Parathyroid adenoma (tissue), 2 donors: ENCODE measurements around the gene GJC2.

ENCODE experiments used
- H2AFZ ChIP-seq: fragments of 300-600 bp; sonication (generic); one replicate; pipeline ENCODE4 v1.7.0; 2017; ENCODE audit warnings: antibody characterized with exemption, mild to moderate bottlenecking
- H3K27ac ChIP-seq: fragments of 300-600 bp; sonication (generic); one replicate; pipeline ENCODE4 v1.7.0; 2017
- H3K27me3 ChIP-seq: fragments of 300-600 bp; sonication (generic); one replicate; pipeline ENCODE4 v1.7.0; 2017; ENCODE audit warnings: low read length; ENCODE audit not compliant: control insufficient read depth, insufficient read depth
- H3K36me3 ChIP-seq: fragments of 300-600 bp; sonication (generic); one replicate; pipeline ENCODE4 v1.7.0; 2017; ENCODE audit warnings: low read length; ENCODE audit not compliant: control insufficient read depth, insufficient read depth
- H3K4me1 ChIP-seq: fragments of 300-600 bp; sonication (generic); one replicate; pipeline ENCODE4 v1.7.0; 2017; ENCODE audit warnings: control low read depth
- H3K4me2 ChIP-seq: fragments of 300-600 bp; sonication (generic); one replicate; pipeline ENCODE4 v1.7.0; 2017; ENCODE audit warnings: low read length
- H3K4me3 ChIP-seq: fragments of 300-600 bp; sonication (generic); one replicate; pipeline ENCODE4 v1.7.0; 2017; ENCODE audit warnings: low read depth, low read length
- H3K79me2 ChIP-seq: fragments of 300-600 bp; sonication (generic); one replicate; pipeline ENCODE4 v1.7.0; 2017; ENCODE audit warnings: control low read depth
- H3K9ac ChIP-seq: fragments of 300-600 bp; sonication (generic); one replicate; pipeline ENCODE4 v1.7.0; 2017; ENCODE audit warnings: mild to moderate bottlenecking
- H3K9me3 ChIP-seq: fragments of 300-600 bp; sonication (generic); one replicate; pipeline ENCODE4 v1.7.0; 2017; ENCODE audit warnings: low read length; ENCODE audit not compliant: control insufficient read depth
- CTCF ChIP-seq: fragments of 300-600 bp; sonication (generic); IDR thresholded peaks from one replicate; pipeline ENCODE4 v1.7.0; 2017; ENCODE audit warnings: antibody characterized with exemption, mild to moderate bottlenecking
- donor health status: primary hyperparathyroidism.

The GJC2 gene

GRCh38 chr1:228197555-228198147 lies 47.9 kb downstream of the GJC2 start:
- no peak overlapping the region for H3K27ac ChIP-seq

DNA sequence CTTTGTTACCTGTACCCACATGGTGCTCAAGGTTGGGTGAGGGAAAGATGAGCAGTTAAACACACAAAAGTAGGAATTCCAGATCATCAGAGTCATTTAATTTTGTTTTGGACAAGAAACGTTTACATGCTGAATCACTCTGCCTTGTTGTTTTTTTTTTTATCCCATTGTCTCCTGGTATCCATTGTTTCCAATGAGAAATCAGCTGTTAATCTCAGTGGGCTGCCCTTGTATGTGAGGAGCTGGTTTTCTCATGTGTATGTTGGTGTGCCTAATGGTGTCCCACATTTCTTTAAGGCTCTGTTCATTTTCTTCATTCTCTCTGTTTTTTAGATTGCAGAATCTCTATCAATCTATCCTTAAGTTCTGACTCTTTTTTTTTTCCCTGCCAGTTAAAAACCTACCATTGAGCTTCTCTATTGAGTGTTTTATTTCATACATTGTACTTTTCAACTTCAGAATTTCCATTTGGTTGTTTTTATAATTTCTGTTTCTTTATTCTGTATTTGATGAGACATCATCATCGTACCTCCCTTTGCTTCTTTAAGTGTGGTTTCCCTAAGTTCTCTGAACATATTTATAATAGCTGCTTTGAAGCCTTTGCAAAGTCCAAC lies 49.4 kb downstream of the GJC2 start:
- H3K27ac ChIP-seq = no peak overlapping the region
- no peak overlapping the region for H3K4me3 ChIP-seq
- TF ChIP-seq CTCF = no peak
- no peak overlapping the region for H3K9ac ChIP-seq
- H3K79me2 ChIP-seq = no peaks in the 10 kb centered on the region
- no peak overlapping the region for H3K4me2 ChIP-seq
- no peaks in the 10 kb centered on the region for H3K9me3 ChIP-seq
- no peak overlapping the region for H2AFZ ChIP-seq
- H3K36me3 ChIP-seq = no peaks in the 10 kb centered on the region
- H3K27me3 ChIP-seq = no peaks in the 10 kb centered on the region
- H3K4me1 ChIP-seq = no peaks in the 10 kb centered on the region

More at GRCh38 chr1:228197555-228198147, 47.9 kb downstream of the GJC2 start:
- Histone ChIP-seq H3K27me3 (no peaks in the 10 kb centered on the region), H3K4me3 (no peak overlapping the region), H3K79me2 (no peaks in the 10 kb centered on the region), H3K9ac (no peak overlapping the region), H3K9me3 (no peaks in the 10 kb centered on the region), H3K4me2 (no peak overlapping the region), H3K4me1 (no peaks in the 10 kb centered on the region), H2AFZ (no peak overlapping the region), H3K36me3 (no peaks in the 10 kb centered on the region)
- TF ChIP-seq CTCF = no peak

GRCh38 chr1:228204958-228205357 lies 55.2 kb downstream of the GJC2 start:
- Histone ChIP-seq H3K4me2 (no peak overlapping the region), H3K9me3 (no peaks in the 10 kb centered on the region), H3K9ac (no peak overlapping the region), H3K36me3 (no peaks in the 10 kb centered on the region), H2AFZ (no peak overlapping the region), H3K79me2 (no peaks in the 10 kb centered on the region), H3K27me3 (no peaks in the 10 kb centered on the region), H3K4me3 (no peak overlapping the region), H3K4me1 (peaks cover 3% of the 10 kb centered on the region), H3K27ac (no peak overlapping the region)
- no peak for TF ChIP-seq CTCF

DNA sequence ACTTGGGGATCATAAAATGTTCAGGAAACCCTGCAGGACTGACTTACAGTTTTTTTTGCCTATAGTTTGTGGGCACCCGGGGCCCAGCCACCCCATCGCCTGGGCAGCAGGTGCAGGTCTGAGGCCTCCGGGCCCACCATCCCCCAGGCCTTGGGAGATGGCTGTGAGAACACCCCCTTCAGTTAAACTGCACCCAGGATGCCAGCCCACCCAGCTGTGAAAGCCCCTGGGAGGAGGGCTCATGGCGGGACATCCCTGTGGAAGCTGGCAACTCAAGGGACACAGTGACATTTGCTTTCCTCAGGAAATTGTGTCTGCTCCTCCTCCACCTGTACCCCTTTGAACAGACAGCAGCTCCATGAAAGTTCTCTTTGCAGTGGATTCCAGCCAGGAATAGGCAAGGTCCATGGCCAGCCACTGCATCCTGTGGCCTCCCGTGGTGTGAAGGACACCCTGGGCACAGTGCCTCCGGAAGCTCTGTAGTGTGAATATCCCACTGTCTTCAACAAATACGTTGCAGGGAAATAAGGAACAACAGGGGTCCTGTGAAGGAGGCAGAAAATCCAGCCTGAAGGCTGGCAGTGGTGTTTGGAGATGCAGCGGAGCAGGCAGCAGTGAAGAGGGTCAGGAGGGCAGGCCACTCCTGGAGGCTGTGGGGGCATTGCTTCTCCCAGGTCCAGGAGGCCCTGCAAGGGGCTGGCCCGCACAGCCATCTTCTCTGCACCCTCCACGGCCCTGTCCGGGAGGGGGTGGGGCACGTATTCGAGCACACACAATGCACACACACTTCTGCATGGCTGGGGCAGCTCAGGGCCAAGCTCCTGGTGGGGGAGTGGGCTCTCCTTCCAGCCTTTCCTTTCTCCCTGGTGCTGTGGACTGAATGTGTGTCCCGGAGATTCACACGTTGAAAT lies 56.1 kb downstream of the GJC2 start:
- Histone ChIP-seq H3K36me3 (no peaks in the 10 kb centered on the region), H3K4me3 (no peak overlapping the region), H3K4me1 (peaks cover 3% of the 10 kb centered on the region), H3K27me3 (no peaks in the 10 kb centered on the region), H2AFZ (peak overlapping the region; percentile 42), H3K79me2 (no peaks in the 10 kb centered on the region), H3K9ac (no peak overlapping the region), H3K27ac (no peak overlapping the region), H3K4me2 (no peak overlapping the region), H3K9me3 (no peaks in the 10 kb centered on the region)
- no peak for TF ChIP-seq CTCF
